GM19025 (cell line): ENCODE data around the gene SART3.

Experiments used
- ATAC-seq: cut with Tn5 transposase; IDR thresholded peaks from one replicate; pipeline ENCODE4 v1.9.1; 2021; ENCODE audit warnings: mild to moderate bottlenecking, low read depth, moderate library complexity; ENCODE audit not compliant: unreplicated experiment

SART3 gene

GRCh38 chr12:108531929-108532848 is 28.8 kb downstream of the SART3 start:
- no peak for ATAC-seq

- ATAC-seq = no peak
These were observed 30.8 kb downstream of the SART3 start for GRCh38 chr12:108530161-108530560.

- no peak for ATAC-seq
These were observed 33.8 kb downstream of the SART3 start for GRCh38 chr12:108527166-108527496.

GRCh38 chr12:108526482-108527165 is 34.3 kb downstream of the SART3 start:
- no peak for ATAC-seq

GRCh38 chr12:108525681-108526080 is 35.3 kb downstream of the SART3 start:
- no peak for ATAC-seq

GRCh38 chr12:108523365-108523764 is 37.6 kb downstream of the SART3 start:
- ATAC-seq = no peak

- ATAC-seq = no peak
These were observed 41.4 kb downstream of the SART3 start for GRCh38 chr12:108519558-108519957.

GRCh38 chr12:108518716-108519496 is 42.1 kb downstream of the SART3 start:
- ATAC-seq = no peak

- ATAC-seq = no peak
These were observed 42.8 kb downstream of the SART3 start for GRCh38 chr12:108518101-108518715.

GRCh38 chr12:108517288-108518100 is 43.5 kb downstream of the SART3 start:
- no peak for ATAC-seq

GRCh38 chr12:108516511-108517275 is 44.3 kb downstream of the SART3 start:
- ATAC-seq = no peak

- no peak for ATAC-seq
These were observed 45.1 kb downstream of the SART3 start for GRCh38 chr12:108515916-108516315.

GRCh38 chr12:108514973-108515814 is 45.8 kb downstream of the SART3 start, which contains the start of gene FICD:
FICD (plus strand) TSS chr12:108515277; CDS start chr12:108516973, 1,696 bp downstream.
- peak; percentile 87 for ATAC-seq

GRCh38 chr12:108514468-108514972 is 46.5 kb downstream of the SART3 start:
- peak; percentile 4 for ATAC-seq

GRCh38 chr12:108511633-108512540 is 49.1 kb downstream of the SART3 start:
- ATAC-seq = no peak

- ATAC-seq = no peak
These were observed 50.1 kb downstream of the SART3 start for GRCh38 chr12:108510836-108511235.

- ATAC-seq = no peak
These were observed 51.2 kb downstream of the SART3 start for GRCh38 chr12:108509806-108510205.
